Loucy (cell line): ENCODE measurements around the gene ENKD1.

Experiments used
- CTCF ChIP-seq: fragments of 200-600 bp; sonication (generic); conservative IDR thresholded peaks from 2 replicates; pipeline ENCODE4 v1.5.1; 2014; ENCODE audit warnings: mild to moderate bottlenecking, antibody characterized with exemption, low read length
- EZH2phosphoT487 ChIP-seq: fragments of 200-600 bp; IDR thresholded peaks from 2 replicates; pipeline ENCODE4 v1.6.1; 2018; ENCODE audit warnings: antibody characterized with exemption, mild to moderate bottlenecking, moderate library complexity, borderline replicate concordance

- TF ChIP-seq CTCF (no peak), EZH2phosphoT487 (no peak)
Measured at GRCh38 chr16:67703626-67704025, 37.1 kb upstream of the ENKD1 start.
